22Rv1 (cell line): ENCODE measurements around the gene STC2.

Experiments
- ZFX ChIP-seq: fragments of 450-650 bp; IDR thresholded peaks from 2 replicates; pipeline ENCODE4 v1.6.1; 2017; ENCODE audit warnings: antibody characterized with exemption, borderline replicate concordance
- TF ChIP-seq, protein P1 (sequence below): fragments of 450-650 bp; IDR thresholded peaks from 2 replicates; pipeline ENCODE4 v1.5.1; 2017; ENCODE audit warnings: mild to moderate bottlenecking

DNA sequence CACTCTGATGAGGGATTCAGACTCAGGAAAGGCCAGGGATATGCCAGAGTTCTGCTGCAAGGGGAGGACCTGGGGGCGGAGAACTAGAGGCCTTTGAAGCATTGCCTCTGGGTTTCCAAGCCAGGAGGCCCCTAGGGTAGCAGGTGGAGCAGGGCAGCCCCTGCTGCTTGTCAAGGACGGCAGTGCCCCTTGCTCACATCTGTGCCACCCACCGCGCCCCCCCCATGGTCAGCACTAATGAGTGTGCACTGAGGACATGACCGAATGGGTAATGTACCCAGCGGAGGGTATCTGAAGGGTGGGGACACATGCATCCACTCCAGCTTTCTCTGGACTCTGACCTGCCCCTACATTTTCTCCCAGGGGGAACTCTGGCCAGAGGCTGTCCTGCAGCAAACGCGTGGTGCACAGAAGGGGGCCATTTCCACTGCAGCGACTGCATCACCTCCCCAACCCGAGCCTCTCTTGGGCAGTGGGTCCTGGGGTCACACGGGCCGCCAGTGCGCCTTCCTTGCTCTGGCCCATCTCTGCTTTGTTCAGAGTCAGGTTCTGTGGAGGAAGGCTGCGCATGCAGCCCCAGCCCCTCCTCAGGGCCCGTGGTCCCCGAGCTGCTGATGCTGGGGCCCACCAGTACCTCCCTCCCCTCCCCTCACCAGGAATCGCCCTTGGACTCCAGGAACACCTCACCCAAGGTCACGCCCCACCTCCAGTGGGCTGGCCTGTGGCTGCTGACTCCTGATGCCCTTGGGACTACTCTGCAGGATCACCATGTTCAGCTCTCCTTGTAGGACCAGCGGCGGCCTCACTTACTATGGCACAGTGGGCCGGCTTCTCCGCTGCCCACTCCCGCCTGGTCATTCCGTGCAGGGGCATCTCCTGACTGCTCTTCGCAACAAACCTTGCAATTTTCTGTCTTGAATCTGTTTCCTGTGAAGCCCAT lies 31.2 kb downstream of the STC2 start:
- TF ChIP-seq, protein P1, sequence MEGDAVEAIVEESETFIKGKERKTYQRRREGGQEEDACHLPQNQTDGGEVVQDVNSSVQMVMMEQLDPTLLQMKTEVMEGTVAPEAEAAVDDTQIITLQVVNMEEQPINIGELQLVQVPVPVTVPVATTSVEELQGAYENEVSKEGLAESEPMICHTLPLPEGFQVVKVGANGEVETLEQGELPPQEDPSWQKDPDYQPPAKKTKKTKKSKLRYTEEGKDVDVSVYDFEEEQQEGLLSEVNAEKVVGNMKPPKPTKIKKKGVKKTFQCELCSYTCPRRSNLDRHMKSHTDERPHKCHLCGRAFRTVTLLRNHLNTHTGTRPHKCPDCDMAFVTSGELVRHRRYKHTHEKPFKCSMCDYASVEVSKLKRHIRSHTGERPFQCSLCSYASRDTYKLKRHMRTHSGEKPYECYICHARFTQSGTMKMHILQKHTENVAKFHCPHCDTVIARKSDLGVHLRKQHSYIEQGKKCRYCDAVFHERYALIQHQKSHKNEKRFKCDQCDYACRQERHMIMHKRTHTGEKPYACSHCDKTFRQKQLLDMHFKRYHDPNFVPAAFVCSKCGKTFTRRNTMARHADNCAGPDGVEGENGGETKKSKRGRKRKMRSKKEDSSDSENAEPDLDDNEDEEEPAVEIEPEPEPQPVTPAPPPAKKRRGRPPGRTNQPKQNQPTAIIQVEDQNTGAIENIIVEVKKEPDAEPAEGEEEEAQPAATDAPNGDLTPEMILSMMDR, result no peak
- no peak for TF ChIP-seq ZFX
